22Rv1 (cell line): ENCODE data around the gene AFF4.

Source experiments
- ZFX ChIP-seq: fragments of 450-650 bp; IDR thresholded peaks from 2 replicates; pipeline ENCODE4 v1.6.1; 2017; ENCODE audit warnings: antibody characterized with exemption, borderline replicate concordance
- TF ChIP-seq, protein P1 (sequence below): fragments of 450-650 bp; IDR thresholded peaks from 2 replicates; pipeline ENCODE4 v1.5.1; 2017; ENCODE audit warnings: mild to moderate bottlenecking

DNA sequence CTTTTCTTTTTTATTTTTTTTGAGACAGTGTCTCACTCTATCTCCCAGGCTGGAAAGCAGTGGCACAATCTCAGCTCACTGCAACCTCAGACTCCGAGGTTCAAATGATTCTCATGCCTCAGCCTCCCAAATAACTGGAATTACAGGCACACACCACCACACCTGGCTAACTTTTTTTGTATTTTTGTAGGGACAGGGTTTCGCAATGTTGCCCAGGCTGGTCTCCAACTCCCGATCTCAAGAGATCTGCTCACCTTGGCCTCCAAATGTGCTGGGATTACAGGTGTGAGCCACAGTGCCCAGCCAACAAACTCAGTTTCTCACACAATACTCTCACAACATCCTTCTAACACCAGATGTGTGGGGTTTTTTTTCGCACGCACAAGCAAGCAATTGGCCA lies 22.1 kb downstream of the AFF4 start:
- TF ChIP-seq, protein P1, sequence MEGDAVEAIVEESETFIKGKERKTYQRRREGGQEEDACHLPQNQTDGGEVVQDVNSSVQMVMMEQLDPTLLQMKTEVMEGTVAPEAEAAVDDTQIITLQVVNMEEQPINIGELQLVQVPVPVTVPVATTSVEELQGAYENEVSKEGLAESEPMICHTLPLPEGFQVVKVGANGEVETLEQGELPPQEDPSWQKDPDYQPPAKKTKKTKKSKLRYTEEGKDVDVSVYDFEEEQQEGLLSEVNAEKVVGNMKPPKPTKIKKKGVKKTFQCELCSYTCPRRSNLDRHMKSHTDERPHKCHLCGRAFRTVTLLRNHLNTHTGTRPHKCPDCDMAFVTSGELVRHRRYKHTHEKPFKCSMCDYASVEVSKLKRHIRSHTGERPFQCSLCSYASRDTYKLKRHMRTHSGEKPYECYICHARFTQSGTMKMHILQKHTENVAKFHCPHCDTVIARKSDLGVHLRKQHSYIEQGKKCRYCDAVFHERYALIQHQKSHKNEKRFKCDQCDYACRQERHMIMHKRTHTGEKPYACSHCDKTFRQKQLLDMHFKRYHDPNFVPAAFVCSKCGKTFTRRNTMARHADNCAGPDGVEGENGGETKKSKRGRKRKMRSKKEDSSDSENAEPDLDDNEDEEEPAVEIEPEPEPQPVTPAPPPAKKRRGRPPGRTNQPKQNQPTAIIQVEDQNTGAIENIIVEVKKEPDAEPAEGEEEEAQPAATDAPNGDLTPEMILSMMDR, result no peak
- TF ChIP-seq ZFX, result no peak
